GM12801 (cell line): ENCODE results near the gene ZNF593OS.

Source experiments
- CTCF ChIP-seq: IDR thresholded peaks from one replicate; pipeline ENCODE4 v1.5.1; 2011; ENCODE audit warnings: control low read depth; ENCODE audit not compliant: insufficient read length; ENCODE audit errors: extremely low read depth

ZNF593OS gene

GRCh38 chr1:26171084-26172072 is at the start of gene ZNF593OS:
TSS of gene ZNF593OS (minus strand) at chr1:26171832. CDS start at chr1:26171661, 171 bp downstream.
- no peak for TF ChIP-seq CTCF

GRCh38 chr1:26221094-26221493 is 49.5 kb upstream of the ZNF593OS start:
- no peak for TF ChIP-seq CTCF

GRCh38 chr1:26220199-26220912 is 48.7 kb upstream of the ZNF593OS start:
- TF ChIP-seq CTCF, result no peak

- TF ChIP-seq CTCF, result no peak
Measured at GRCh38 chr1:26218906-26219494, 47.4 kb upstream of the ZNF593OS start.

- TF ChIP-seq CTCF, result no peak
Measured at GRCh38 chr1:26215246-26215645, 43.6 kb upstream of the ZNF593OS start.

- TF ChIP-seq CTCF, result no peak
Measured at GRCh38 chr1:26213335-26213905, 41.8 kb upstream of the ZNF593OS start.

GRCh38 chr1:26212726-26213125 is 41.1 kb upstream of the ZNF593OS start:
- TF ChIP-seq CTCF, result no peak
